Liver (tissue), 9 donors: ENCODE results near the gene USP2. TPM values are rescaled to one million over a fixed set of nuclear protein-coding genes. Genes with fewer than 3 reads are reported as not detected.

ENCODE experiments used
- DNase-seq: peaks from one replicate; pipeline ENCODE4 v3.0.0-alpha.2; 2017; ENCODE audit warnings: low spot score
- H3K27ac ChIP-seq, 2 donors: one replicate each; pipeline ENCODE4 v1.7.0; 2013; ENCODE audit warnings: inconsistent platforms in 2 of 2, low read length in 2 of 2, control low read depth in 1 of 2, low read depth in 1 of 2, mild to moderate bottlenecking in 1 of 2
- H3K27me3 ChIP-seq, 4 donors: one replicate each; pipeline versions ENCODE4 v1.6.1 to v1.7.0; 2013; ENCODE audit warnings: low read length in 3 of 4, inconsistent platforms in 1 of 4, mild to moderate bottlenecking in 1 of 4, moderate library complexity in 1 of 4; ENCODE audit not compliant: control insufficient read depth in 4 of 4, insufficient read depth in 4 of 4
- H3K36me3 ChIP-seq, 4 donors: one replicate each; pipeline versions ENCODE4 v1.6.1 to v1.7.0; 2013; ENCODE audit warnings: low read length in 3 of 4, mild to moderate bottlenecking in 3 of 4, low read depth in 1 of 4, moderate library complexity in 1 of 4; ENCODE audit not compliant: control insufficient read depth in 4 of 4, insufficient read depth in 3 of 4
- H3K4me1 ChIP-seq, 4 donors: one replicate each; pipeline versions ENCODE4 v1.6.1 to v1.7.0; 2013; ENCODE audit warnings: low read length in 3 of 4, mild to moderate bottlenecking in 3 of 4, moderate library complexity in 1 of 4; ENCODE audit not compliant: control insufficient read depth in 4 of 4, insufficient read depth in 4 of 4
- H3K4me3 ChIP-seq, 3 donors: one replicate each; pipeline versions ENCODE4 v1.6.1 to v1.7.0; 2013; ENCODE audit warnings: low read length in 3 of 3, control low read depth in 1 of 3, low read depth in 1 of 3, mild to moderate bottlenecking in 1 of 3
- H3K9ac ChIP-seq, 2 donors: one replicate each; pipeline ENCODE4 v1.7.0; 2013; ENCODE audit warnings: low read length in 2 of 2, mild to moderate bottlenecking in 2 of 2, moderate library complexity in 2 of 2, control low read depth in 1 of 2, low read depth in 1 of 2
- H3K9me3 ChIP-seq, 4 donors: one replicate each; pipeline versions ENCODE4 v1.6.1 to v1.7.0; 2013; ENCODE audit warnings: low read length in 3 of 4; ENCODE audit not compliant: control insufficient read depth in 4 of 4
- ATF3 ChIP-seq: IDR thresholded peaks from 2 replicates; pipeline ENCODE4 v1.6.1; 2016; ENCODE audit warnings: antibody characterized with exemption
- CTCF ChIP-seq: fragments of 150-350 bp; IDR thresholded peaks from 2 replicates; pipeline ENCODE4 v1.5.1; 2017; ENCODE audit warnings: improper control_type of control experiment, low read depth, low read length; ENCODE audit not compliant: missing input control
- EGR1 ChIP-seq, 2 donors: IDR thresholded peaks; 2 replicates each; pipeline ENCODE4 v1.6.1; 2016 to 2018; ENCODE audit warnings: antibody characterized with exemption in 2 of 2, low read depth in 2 of 2
- FOXA1 ChIP-seq: IDR thresholded peaks from 2 replicates; pipeline ENCODE4 v1.6.1; 2016; ENCODE audit warnings: antibody characterized with exemption
- FOXA2 ChIP-seq: IDR thresholded peaks from 2 replicates; pipeline ENCODE4 v1.6.1; 2016; ENCODE audit warnings: antibody characterized with exemption
- GABPA ChIP-seq, 2 donors: IDR thresholded peaks in 1 of 2; conservative IDR thresholded peaks in 1 of 2; 2 replicates each; pipeline ENCODE4 v1.6.1; 2016; ENCODE audit warnings: antibody characterized with exemption in 2 of 2, mild to moderate bottlenecking in 1 of 2, moderate library complexity in 1 of 2
- HNF4A ChIP-seq, 2 donors: conservative IDR thresholded peaks; 2 replicates each; pipeline ENCODE4 v1.6.1; 2016; ENCODE audit warnings: antibody characterized with exemption in 2 of 2, mild to moderate bottlenecking in 2 of 2
- HNF4G ChIP-seq: IDR thresholded peaks from 2 replicates; pipeline ENCODE4 v1.6.1; 2016; ENCODE audit warnings: antibody characterized with exemption
- JUND ChIP-seq, 2 donors: IDR thresholded peaks; 2 replicates each; pipeline ENCODE4 v1.6.1; 2016; ENCODE audit warnings: antibody characterized with exemption in 2 of 2
- NR2F2 ChIP-seq: IDR thresholded peaks from 2 replicates; pipeline ENCODE4 v1.6.1; 2016; ENCODE audit warnings: antibody characterized with exemption
- RXRA ChIP-seq, 2 donors: IDR thresholded peaks; 2 replicates each; pipeline ENCODE4 v1.6.1; 2017 to 2018; ENCODE audit warnings: antibody characterized with exemption in 2 of 2, mild to moderate bottlenecking in 1 of 2
- SP1 ChIP-seq: IDR thresholded peaks from 2 replicates; pipeline ENCODE4 v1.6.1; 2018; ENCODE audit warnings: antibody characterized with exemption, mild to moderate bottlenecking
- TAF1 ChIP-seq: conservative IDR thresholded peaks from 2 replicates; pipeline ENCODE4 v1.6.1; 2016; ENCODE audit warnings: antibody characterized with exemption, mild to moderate bottlenecking
- YY1 ChIP-seq: IDR thresholded peaks from 2 replicates; pipeline ENCODE4 v1.6.1; 2016; ENCODE audit warnings: antibody characterized with exemption, mild to moderate bottlenecking
- WGBS: extraction: QIAGEN DNeasy Blood & Tissue Kit; methylation state at CpG from one replicate; pipeline ENCODE4 v1.1.7; 2013; 5-methylcytosine and 5-hydroxymethylcytosine counted together
- polyA plus RNA-seq, 2 donors: library from polyadenylated mRNA; stranded (reverse) in 1 of 2; unstranded in 1 of 2; fragments of 200-250 nt in 1 of 2; fragments of >200 nt in 1 of 2; fragmentation: Nextera tagmentation in 1 of 2; extraction: Ambion mirVana in 1 of 2; gene quantifications; one replicate each; pipeline versions ENCODE4 v1.2.1 to v1.2.3, GENCODE V29; 2013 to 2015
- total RNA-seq, 2 donors: library from RNA; depleted of rRNA; stranded (reverse); fragments of >200 nt; gene quantifications; one replicate each; pipeline ENCODE4 v1.2.3, GENCODE V29; 2014
- TF ChIP-seq, protein P1 (sequence below): IDR thresholded peaks from 2 replicates; pipeline ENCODE4 v1.6.1; 2016; ENCODE audit warnings: antibody characterized with exemption
- TF ChIP-seq, protein P2 (sequence below): IDR thresholded peaks from 2 replicates; pipeline ENCODE4 v1.6.1; 2016; ENCODE audit warnings: antibody characterized with exemption
- TF ChIP-seq, protein P3 (sequence below): IDR thresholded peaks from 2 replicates; pipeline ENCODE4 v1.6.1; 2016; ENCODE audit warnings: antibody characterized with exemption, mild to moderate bottlenecking
- donor health status: healthy.
- donor health status: healthy.
- donor health status: healthy.
- donor health status: healthy.
- donor health status: healthy.

The USP2 gene
- total and polyA plus RNA-seq, 4 donors: 0.65 to 4.4 (median 2.1) TPM

DNA sequence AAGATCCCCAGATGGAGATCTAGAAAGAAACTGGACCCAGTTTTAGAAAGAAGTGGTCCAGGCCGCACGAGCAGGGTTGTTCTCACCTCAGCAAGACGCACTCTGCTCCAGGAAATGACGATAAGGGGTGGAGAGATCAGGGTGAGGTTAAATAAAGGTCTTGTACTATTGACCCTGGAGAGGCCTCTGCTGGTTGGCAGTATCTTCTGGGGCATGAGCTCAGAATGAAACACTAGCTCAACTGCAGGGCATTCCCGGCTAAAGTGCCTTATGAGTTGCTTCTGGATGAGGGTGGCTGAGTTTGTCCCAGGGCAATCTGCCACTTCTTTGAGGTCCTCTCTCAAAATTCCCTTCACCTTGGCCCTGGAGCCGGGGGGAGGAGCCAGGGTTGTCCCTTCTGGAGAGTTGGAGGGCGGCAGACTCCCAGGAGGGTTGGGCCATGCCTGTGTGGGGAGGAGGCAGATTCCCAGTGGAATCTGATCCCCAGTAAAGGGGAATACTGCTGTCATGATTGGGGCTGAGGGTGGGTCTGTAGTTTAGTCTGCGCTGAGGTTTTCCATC lies 10.9 kb downstream of the USP2 start (continued):
- TF ChIP-seq, protein P1, sequence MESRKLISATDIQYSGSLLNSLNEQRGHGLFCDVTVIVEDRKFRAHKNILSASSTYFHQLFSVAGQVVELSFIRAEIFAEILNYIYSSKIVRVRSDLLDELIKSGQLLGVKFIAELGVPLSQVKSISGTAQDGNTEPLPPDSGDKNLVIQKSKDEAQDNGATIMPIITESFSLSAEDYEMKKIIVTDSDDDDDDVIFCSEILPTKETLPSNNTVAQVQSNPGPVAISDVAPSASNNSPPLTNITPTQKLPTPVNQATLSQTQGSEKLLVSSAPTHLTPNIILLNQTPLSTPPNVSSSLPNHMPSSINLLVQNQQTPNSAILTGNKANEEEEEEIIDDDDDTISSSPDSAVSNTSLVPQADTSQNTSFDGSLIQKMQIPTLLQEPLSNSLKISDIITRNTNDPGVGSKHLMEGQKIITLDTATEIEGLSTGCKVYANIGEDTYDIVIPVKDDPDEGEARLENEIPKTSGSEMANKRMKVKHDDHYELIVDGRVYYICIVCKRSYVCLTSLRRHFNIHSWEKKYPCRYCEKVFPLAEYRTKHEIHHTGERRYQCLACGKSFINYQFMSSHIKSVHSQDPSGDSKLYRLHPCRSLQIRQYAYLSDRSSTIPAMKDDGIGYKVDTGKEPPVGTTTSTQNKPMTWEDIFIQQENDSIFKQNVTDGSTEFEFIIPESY: peak; percentile 55
- TF ChIP-seq, protein P2, sequence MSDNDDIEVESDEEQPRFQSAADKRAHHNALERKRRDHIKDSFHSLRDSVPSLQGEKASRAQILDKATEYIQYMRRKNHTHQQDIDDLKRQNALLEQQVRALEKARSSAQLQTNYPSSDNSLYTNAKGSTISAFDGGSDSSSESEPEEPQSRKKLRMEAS: peak; percentile 89
- TF ChIP-seq JUND (IDR thresholded peaks at IDR 0.05): peak; percentile 58 to 78
- peak; percentile 26 for TF ChIP-seq FOXA1

DNA sequence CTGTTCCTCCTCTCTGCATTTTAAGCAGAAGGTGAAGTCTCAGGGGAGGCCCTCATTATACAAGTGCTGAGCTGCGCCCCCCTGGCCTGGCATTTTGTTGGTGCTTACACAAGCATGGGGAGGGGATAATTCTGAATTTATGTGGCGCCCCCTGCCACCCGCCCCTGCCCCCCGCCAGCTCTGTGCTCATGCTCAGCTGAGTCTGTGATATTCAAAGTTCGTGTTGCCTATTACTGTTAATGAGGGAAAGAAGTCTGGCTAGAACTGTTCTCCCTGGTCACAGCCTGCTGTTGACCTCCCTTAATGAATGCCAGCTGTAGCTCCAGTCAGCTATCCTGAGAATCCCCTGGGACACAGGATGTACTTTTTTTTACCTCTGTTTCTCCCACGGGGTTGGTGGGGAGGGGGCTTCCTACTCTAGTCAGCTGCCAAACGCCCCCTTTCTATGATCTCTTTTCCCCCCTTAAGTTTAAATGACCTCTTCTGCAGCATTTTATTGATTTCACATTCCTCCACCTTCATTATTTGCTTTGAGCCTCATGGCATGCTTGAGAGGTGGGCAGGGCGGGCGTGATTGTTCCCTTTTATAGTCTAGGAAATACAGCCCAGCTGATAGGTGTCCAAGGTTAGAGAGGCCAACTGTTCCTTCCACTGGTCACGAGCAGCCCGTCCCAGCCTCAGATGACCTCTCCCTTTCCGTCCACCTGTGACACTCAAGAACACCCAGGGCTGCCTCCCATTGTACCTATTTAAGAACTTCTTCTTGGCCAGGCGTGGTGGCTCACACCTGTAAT lies 12.2 kb downstream of the USP2 start:
- Histone ChIP-seq H3K9ac (peak overlapping the region; percentile 43 to 84), H3K9me3 (no peaks in the 10 kb centered on the region), H3K4me3 (peak overlapping the region; percentile 28 to 52 (median 42)), H3K27ac (peak overlapping the region; percentile 96 to 97), H3K27me3 (no peaks in the 10 kb centered on the region), H3K36me3 (no peaks in the 10 kb centered on the region), H3K4me1 (peaks cover 15 to 86% (median 67%) of the 10 kb centered on the region in 4 donors)
- TF ChIP-seq CTCF (no peak), YY1 (peak; percentile 51), RXRA (IDR thresholded peaks at IDR 0.05) (peak; percentile 87), HNF4A (conservative IDR thresholded peaks at IDR 0.05) (peak; percentile 62), HNF4G (no peak), TAF1 (no peak), ATF3 (no peak), NR2F2 (peak; percentile 51), FOXA2 (no peak), JUND (IDR thresholded peaks at IDR 0.05) (no peak), GABPA (IDR thresholded peaks at IDR 0.05 in 1 of 2, conservative IDR thresholded peaks at IDR 0.05 in 1 of 2) (no peak), SP1 (peak; percentile 71), EGR1 (IDR thresholded peaks at IDR 0.05; ENCODE audit: low read depth in 2 of 2) (no peak), FOXA1 (no peak)
- TF ChIP-seq, protein P1: no peak
- TF ChIP-seq, protein P2: peak; percentile 32
- TF ChIP-seq, protein P3, sequence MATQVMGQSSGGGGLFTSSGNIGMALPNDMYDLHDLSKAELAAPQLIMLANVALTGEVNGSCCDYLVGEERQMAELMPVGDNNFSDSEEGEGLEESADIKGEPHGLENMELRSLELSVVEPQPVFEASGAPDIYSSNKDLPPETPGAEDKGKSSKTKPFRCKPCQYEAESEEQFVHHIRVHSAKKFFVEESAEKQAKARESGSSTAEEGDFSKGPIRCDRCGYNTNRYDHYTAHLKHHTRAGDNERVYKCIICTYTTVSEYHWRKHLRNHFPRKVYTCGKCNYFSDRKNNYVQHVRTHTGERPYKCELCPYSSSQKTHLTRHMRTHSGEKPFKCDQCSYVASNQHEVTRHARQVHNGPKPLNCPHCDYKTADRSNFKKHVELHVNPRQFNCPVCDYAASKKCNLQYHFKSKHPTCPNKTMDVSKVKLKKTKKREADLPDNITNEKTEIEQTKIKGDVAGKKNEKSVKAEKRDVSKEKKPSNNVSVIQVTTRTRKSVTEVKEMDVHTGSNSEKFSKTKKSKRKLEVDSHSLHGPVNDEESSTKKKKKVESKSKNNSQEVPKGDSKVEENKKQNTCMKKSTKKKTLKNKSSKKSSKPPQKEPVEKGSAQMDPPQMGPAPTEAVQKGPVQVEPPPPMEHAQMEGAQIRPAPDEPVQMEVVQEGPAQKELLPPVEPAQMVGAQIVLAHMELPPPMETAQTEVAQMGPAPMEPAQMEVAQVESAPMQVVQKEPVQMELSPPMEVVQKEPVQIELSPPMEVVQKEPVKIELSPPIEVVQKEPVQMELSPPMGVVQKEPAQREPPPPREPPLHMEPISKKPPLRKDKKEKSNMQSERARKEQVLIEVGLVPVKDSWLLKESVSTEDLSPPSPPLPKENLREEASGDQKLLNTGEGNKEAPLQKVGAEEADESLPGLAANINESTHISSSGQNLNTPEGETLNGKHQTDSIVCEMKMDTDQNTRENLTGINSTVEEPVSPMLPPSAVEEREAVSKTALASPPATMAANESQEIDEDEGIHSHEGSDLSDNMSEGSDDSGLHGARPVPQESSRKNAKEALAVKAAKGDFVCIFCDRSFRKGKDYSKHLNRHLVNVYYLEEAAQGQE: no peak
- WGBS: 29% methylated on average over 13 of the region's 13 CpGs
- DNase-seq: no peak
